Glutamatergic neuron (in vitro differentiated cells): ENCODE data around the gene ZCCHC4. TPM values are rescaled to one million over a fixed set of nuclear protein-coding genes. Genes with fewer than 3 reads are reported as not detected.

Experiments used
- DNase-seq: peaks from one replicate; pipeline ENCODE4 v3.0.0; 2022
- H3K27ac Mint-ChIP-seq: one replicate; pipeline ENCODE4 v1.8.0; 2020; ENCODE audit warnings: mild to moderate bottlenecking, mixed read lengths, inconsistent platforms; ENCODE audit not compliant: unreplicated experiment
- H3K27me3 Mint-ChIP-seq: one replicate; pipeline ENCODE4 v1.8.0; 2020; ENCODE audit warnings: mild to moderate bottlenecking, moderate library complexity, mixed read lengths, inconsistent platforms; ENCODE audit not compliant: unreplicated experiment
- H3K36me3 Mint-ChIP-seq: one replicate; pipeline ENCODE4 v1.8.0; 2020; ENCODE audit warnings: mild to moderate bottlenecking, mixed read lengths, inconsistent platforms; ENCODE audit not compliant: unreplicated experiment
- H3K4me1 Mint-ChIP-seq: one replicate; pipeline ENCODE4 v1.8.0; 2020; ENCODE audit warnings: mild to moderate bottlenecking, low read depth, mixed read lengths, inconsistent platforms; ENCODE audit not compliant: unreplicated experiment
- H3K4me3 Mint-ChIP-seq: one replicate; pipeline ENCODE4 v1.8.0; 2020; ENCODE audit warnings: mild to moderate bottlenecking, mixed read lengths, inconsistent platforms; ENCODE audit not compliant: unreplicated experiment
- H3K9me3 Mint-ChIP-seq: one replicate; pipeline ENCODE4 v1.8.0; 2020; ENCODE audit warnings: mild to moderate bottlenecking, moderate library complexity, mixed read lengths, inconsistent platforms; ENCODE audit not compliant: unreplicated experiment
- CTCF ChIP-seq: fragments of 200-600 bp; sonication (generic); IDR thresholded peaks from one replicate; pipeline ENCODE4 v1.5.0; 2021; ENCODE audit not compliant: partially characterized antibody, unreplicated experiment
- total RNA-seq: library from RNA; stranded (reverse); fragmentation: NEBNext Ultra II Directional; extraction: Animal tissue kit (Norgen Biotek cat#: 25700); gene quantifications from one replicate; pipeline ENCODE4 v1.2.1, GENCODE V29; 2021; ENCODE audit not compliant: unreplicated experiment

The ZCCHC4 gene
- total RNA-seq, 1 donor from 2014 or later = 7.4 TPM

DNA sequence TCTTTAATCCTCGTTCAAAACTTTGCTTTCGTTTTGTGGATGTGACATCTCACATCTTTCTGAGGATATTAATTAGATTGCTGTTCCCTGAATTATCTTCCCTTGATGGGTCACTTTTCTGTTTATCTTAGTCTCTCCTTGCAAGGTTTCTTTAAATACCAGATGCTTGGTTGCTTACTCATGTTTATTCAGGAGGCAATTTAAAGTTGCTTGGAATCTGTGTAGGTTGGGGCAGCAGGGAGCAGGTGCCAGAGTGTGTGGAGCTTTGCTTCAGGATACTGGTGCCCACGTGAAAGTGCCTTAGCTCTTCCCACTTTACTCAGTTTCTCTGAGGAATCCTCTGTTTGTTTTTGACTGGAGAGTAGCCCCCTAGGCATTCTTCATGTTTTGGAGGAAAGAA is 88.5 kb downstream of the ZCCHC4 start:
- Mint-ChIP-seq H3K36me3 (peaks cover 10% of the 10 kb centered on the region), H3K27me3 (peaks cover 2% of the 10 kb centered on the region), H3K27ac (no peak overlapping the region), H3K4me1 (peaks cover 17% of the 10 kb centered on the region), H3K4me3 (no peak overlapping the region), H3K9me3 (peaks cover 2% of the 10 kb centered on the region)
- no peak for TF ChIP-seq CTCF
- no peak for DNase-seq

DNA sequence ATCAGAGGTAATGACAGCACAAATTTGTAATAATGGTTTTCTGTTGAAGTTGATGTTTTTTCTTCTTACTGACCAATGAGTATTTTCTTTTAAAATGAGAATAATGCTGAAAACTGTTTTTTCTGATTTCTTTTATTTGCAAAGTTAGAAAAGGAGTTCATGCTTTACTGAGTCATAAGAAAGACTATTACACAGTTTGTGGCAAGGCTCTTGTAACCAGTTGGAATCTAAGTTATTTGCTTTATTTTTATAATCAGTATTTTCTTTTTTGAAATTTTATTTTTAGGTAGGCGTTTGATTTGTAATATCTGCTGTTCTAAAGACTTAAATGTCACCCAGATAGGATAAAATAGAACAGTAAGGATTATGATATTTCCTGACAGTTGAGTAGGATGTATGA is 89.9 kb downstream of the ZCCHC4 start:
- DNase-seq = no peak
- H3K4me3 Mint-ChIP-seq = no peak overlapping the region
- H3K4me1 Mint-ChIP-seq = peaks cover 17% of the 10 kb centered on the region
- H3K27ac Mint-ChIP-seq = no peak overlapping the region
- H3K36me3 Mint-ChIP-seq = peaks cover 4% of the 10 kb centered on the region
- peaks cover 2% of the 10 kb centered on the region for H3K27me3 Mint-ChIP-seq
- TF ChIP-seq CTCF = no peak
- H3K9me3 Mint-ChIP-seq = peaks cover 2% of the 10 kb centered on the region

DNA sequence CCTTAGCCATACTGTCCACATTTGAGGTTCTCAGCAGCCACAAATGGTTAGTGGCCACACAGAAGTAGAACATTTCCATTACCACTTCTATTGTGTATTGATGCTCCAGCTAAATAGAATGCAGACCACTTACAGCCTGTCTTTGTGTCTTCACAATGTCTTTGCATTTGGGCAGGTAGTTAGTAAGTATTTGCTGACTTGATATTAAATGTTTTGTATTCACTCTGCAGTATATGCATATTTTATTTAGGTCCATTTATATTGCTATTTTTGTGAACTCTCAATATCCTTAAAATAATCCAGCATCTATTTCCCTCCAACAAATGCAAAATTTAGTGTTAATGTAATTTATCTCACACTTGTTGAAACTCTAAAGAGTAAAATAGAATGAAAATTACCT is 91.1 kb downstream of the ZCCHC4 start:
- TF ChIP-seq CTCF = no peak
- no peak for DNase-seq
- Mint-ChIP-seq H3K27me3 (peaks cover 2% of the 10 kb centered on the region), H3K4me3 (no peak overlapping the region), H3K36me3 (peaks cover 3% of the 10 kb centered on the region), H3K27ac (no peak overlapping the region), H3K9me3 (peaks cover 2% of the 10 kb centered on the region), H3K4me1 (peaks cover 15% of the 10 kb centered on the region)

GRCh38 chr4:25405453-25405852 is 92.9 kb downstream of the ZCCHC4 start:
- H3K4me1 Mint-ChIP-seq = peaks cover 8% of the 10 kb centered on the region
- H3K9me3 Mint-ChIP-seq = no peaks in the 10 kb centered on the region
- H3K36me3 Mint-ChIP-seq = no peaks in the 10 kb centered on the region
- no peak overlapping the region for H3K4me3 Mint-ChIP-seq
- no peak for DNase-seq
- no peaks in the 10 kb centered on the region for H3K27me3 Mint-ChIP-seq
- no peak overlapping the region for H3K27ac Mint-ChIP-seq
- no peak for TF ChIP-seq CTCF

GRCh38 chr4:25406081-25406692 is 93.6 kb downstream of the ZCCHC4 start:
- DNase-seq = no peak
- Mint-ChIP-seq H3K9me3 (no peaks in the 10 kb centered on the region), H3K4me3 (no peak overlapping the region), H3K36me3 (peaks cover 6% of the 10 kb centered on the region), H3K27me3 (no peaks in the 10 kb centered on the region), H3K27ac (no peak overlapping the region), H3K4me1 (peaks cover 2% of the 10 kb centered on the region)
- no peak for TF ChIP-seq CTCF
